T-helper 1 cell treated with Interleukin-12 subunit alpha and Interleukin-12 subunit beta and Interleukin-4 antibody, amounts not matched to agents 30 ng/mL and 1 ng/mL, for 36 hours (primary cell): ENCODE data around the gene DNASE1. TPM values are rescaled to one million over a fixed set of nuclear protein-coding genes. Genes with fewer than 3 reads are reported as not detected.

Source experiments
- intact Hi-C: fragments of 100-400 bp; cut with micrococcal nuclease; formaldehyde crosslinking; loops from one replicate; pipeline ENCODE4 v1.15.1; 2024
- total RNA-seq: library from RNA; stranded (reverse); gene quantifications from 2 replicates; pipeline ENCODE4 v1.2.3, GENCODE V29; 2022

The DNASE1 gene
- total RNA-seq, 1 donor from 2014 or later: 33.5 TPM

DNA sequence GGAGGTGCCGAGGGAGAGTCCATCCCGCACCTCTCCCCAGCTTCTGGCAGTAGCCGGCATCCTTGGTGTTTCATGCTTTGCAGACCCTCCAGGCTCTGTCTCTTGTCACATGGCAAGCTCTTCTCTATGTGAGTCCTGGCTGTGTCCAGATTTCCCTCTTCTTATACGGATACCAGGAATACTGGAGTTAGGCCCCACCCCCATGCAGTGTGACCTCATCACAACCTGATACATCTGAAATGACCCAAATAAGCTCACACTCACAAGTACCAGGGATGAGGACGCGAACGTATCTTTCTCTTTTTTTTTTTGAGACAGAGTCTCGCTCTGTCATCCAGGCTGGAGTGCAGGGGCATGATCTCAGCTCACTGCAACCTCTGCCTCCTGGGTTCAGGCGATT is 39.6 kb downstream of the DNASE1 start:
- intact Hi-C loops: no loop called here

DNA sequence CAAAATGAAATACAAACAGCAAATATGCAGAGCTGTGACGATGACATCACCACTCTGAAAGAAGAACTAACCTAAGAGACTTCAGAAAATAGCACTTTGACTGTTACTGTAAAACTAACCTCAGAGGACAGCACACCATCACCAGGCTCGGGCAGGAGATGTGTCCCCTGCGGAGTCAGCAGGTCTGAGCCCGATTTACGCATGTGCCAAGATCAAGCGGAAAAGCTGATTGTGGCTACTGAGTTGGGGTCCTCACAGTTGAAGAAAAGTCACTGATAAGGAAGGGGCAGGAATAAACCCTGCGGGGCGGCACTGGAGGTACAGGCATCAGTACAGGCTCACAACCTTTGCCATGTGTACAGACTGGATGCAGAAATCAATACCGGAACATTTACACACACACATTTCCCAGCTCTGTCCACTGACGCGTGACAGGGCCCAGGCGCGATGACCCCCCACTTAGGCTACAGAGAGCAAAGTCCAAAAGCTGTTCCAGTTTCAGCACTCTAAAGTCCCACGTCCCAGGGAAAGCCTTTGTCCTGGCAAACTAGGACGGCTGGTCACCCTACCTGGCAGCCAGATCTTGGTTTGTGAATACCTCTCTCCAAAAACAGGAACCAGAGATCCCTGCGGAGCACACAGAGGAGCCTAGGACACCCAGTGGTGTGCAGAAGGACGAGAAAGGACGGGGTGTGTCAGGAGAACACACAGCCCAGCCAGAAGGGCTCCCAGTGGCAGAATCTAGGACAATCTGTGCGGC is 41.3 kb downstream of the DNASE1 start:
- intact Hi-C loops: no loop called here

GRCh38 chr16:3696425-3697218 is 42.1 kb downstream of the DNASE1 start:
- intact Hi-C loops: no loop called here

GRCh38 chr16:3698941-3699340 is 44.5 kb downstream of the DNASE1 start:
- intact Hi-C loops: no loop called here

DNA sequence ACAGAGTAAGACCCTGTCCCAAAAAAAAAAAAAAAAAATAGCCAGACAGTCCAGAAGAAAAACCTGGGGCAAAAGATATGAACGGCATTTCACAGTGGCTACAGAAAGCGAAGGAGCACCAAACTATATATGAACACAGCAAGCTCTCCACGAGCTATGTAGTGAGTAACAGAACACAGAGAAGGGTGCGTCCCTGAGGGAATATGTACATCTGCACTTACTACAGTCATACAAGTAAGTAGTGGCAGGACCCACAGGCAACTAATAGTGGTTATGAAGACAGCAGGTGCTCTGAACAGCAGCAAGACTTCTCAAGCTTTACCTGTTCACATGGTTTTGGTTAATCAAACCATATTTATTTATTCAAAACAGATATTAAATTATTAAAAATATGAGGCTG is 47.0 kb downstream of the DNASE1 start:
- intact Hi-C loops: no loop called here

DNA sequence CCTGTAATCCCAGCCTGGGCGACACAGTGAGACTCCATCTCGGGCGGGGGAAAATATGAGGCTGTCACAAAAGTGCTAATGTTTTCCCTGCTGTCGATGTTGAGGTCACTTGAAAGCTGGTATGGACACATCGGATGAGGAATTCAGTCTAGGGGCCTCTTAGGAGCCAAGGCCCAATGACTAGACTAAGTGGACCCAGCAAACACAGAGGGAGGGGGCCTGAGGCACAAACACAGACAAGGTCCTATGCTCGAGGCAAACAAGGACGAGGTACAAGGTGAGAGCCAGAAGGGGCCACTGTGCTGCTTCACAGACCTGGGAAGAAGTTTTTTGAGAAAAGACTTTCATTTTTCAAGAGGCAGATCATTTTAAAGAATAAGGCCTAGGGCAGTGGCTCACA is 47.6 kb downstream of the DNASE1 start:
- intact Hi-C loops: no loop called here

DNA sequence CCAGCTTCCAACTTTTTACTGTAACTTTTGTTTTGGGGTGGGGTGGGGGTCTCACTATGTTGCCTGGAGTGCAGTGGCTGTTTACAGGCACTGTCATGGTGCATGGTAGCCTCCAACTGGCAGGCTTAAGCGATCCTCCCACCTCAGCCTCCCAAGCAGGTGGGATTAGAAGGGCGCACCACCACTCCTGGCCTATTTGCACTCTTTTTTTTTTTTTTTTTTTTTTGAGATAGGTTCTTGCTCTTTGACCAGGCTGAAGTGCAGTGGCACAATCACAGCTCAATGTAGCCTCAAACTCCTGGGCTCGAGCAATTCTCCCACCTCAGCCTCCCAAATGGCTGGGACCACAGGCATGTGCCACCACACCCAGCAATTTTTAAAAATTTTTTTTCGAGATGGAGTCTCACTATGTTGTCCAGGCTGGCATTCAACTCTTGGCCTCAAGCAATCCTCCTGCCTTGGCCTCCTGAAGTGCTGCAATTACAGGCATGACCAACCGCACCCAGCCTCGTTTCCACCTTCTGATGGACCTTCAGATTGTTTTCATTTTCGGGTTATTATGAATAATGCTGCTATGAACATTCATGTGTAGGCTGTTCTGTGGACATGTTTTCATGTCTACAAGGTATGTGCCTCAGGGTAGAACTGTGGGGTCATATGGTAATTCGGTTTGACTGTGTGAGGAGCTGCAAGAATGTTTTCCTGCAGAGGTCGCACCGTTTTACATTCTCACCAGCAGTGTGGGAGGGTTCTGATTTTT is 51.9 kb downstream of the DNASE1 start:
- intact Hi-C loops: no loop called here

Other genes starting within 250 kb of the DNASE1 start
- 2.8 and 3.0 TPM in 2 replicates for gene ZNF597, start 211.2 kb upstream of the DNASE1 start, total RNA-seq
- gene NAA60, start 211.0 kb upstream of the DNASE1 start, total RNA-seq: 53.3 and 53.7 TPM in 2 replicates
- gene C16orf90, start 159.2 kb upstream of the DNASE1 start, total RNA-seq: not detected in 2 replicates
- gene CLUAP1, start 153.7 kb upstream of the DNASE1 start, total RNA-seq: 27.4 and 28.1 TPM in 2 replicates
- 96.4 and 99.9 TPM in 2 replicates for gene NLRC3, start 77.3 kb upstream of the DNASE1 start, total RNA-seq
- gene SLX4, start 43.1 kb upstream of the DNASE1 start, total RNA-seq: 12.0 and 13.0 TPM in 2 replicates
- gene TRAP1, start 62.8 kb downstream of the DNASE1 start, total RNA-seq: 145 TPM in 2 replicates
- gene CREBBP, start 226.0 kb downstream of the DNASE1 start, total RNA-seq: 68.8 and 82.1 TPM in 2 replicates